ENCODE results near the gene GOLGA3. TPM values are rescaled to one million over a fixed set of nuclear protein-coding genes. Genes with fewer than 3 reads are reported as not detected.
A peak's percentile ranks its signal among the peaks of the same experiment; 100 is the strongest.
"Not testable (repeated sequence)": the region's sequence is repeated elsewhere in the genome, so short reads cannot be mapped to it uniquely, and the experiment has no call there.

The GOLGA3 gene
- total RNA-seq, 1 experiment from 2014 or later: 96.0 TPM

DNA sequence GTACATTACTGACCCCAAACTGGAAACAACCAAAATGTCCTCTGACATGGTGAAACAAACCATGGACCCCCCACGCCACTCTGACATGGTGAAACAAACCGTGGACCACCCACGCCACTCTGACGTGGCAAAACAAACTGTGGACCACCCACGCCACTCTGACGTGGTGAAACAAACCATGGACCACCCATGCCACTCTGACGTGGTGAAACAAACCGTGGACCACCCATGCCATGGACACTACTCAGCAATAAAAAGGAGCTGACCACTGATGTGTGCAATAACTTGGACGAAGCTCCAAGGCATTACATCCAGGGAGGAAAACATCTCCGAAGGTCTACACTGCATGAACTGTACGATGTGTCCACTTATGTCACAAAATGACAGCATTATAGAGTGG, 3.1 kb upstream of the GOLGA3 start:
- Histone ChIP-seq H3K27me3 (no peaks in the 10 kb centered on the region), H3K4me3 (no peak overlapping the region), H3K36me3 (peaks cover 9% of the 10 kb centered on the region), H3K9me3 (no peaks in the 10 kb centered on the region)
- DNase-seq: no peak

GRCh38 chr12:132827763-132828703, 636 bp downstream of the GOLGA3 start:
- H3K27me3 ChIP-seq: no peaks in the 10 kb centered on the region
- peak overlapping the region; percentile 80 for H3K4me3 ChIP-seq
- peak; percentile 30 for DNase-seq
- peaks cover 46% of the 10 kb centered on the region for H3K36me3 ChIP-seq
- H3K9me3 ChIP-seq: no peaks in the 10 kb centered on the region

GRCh38 chr12:132825861-132826260, 2.8 kb downstream of the GOLGA3 start:
- DNase-seq: no peak
- no peaks in the 10 kb centered on the region for H3K9me3 ChIP-seq
- no peaks in the 10 kb centered on the region for H3K27me3 ChIP-seq
- H3K36me3 ChIP-seq: peaks cover 67% of the 10 kb centered on the region
- no peak overlapping the region for H3K4me3 ChIP-seq

- Histone ChIP-seq H3K36me3 (peaks cover 74% of the 10 kb centered on the region), H3K27me3 (no peaks in the 10 kb centered on the region), H3K4me3 (no peak overlapping the region), H3K9me3 (no peaks in the 10 kb centered on the region)
- DNase-seq: no peak
Measured at GRCh38 chr12:132825089-132825488, 3.6 kb downstream of the GOLGA3 start.

- H3K4me3 ChIP-seq: no peak overlapping the region
- H3K36me3 ChIP-seq: peaks cover 85% of the 10 kb centered on the region
- no peaks in the 10 kb centered on the region for H3K9me3 ChIP-seq
- no peak for DNase-seq
- no peaks in the 10 kb centered on the region for H3K27me3 ChIP-seq
Measured at GRCh38 chr12:132824053-132824452, 4.6 kb downstream of the GOLGA3 start.

GRCh38 chr12:132818562-132818961, 10.1 kb downstream of the GOLGA3 start:
- Histone ChIP-seq H3K4me3 (no peak overlapping the region), H3K36me3 (peaks cover 89% of the 10 kb centered on the region), H3K27me3 (no peaks in the 10 kb centered on the region), H3K9me3 (no peaks in the 10 kb centered on the region)
- no peak for DNase-seq

DNA sequence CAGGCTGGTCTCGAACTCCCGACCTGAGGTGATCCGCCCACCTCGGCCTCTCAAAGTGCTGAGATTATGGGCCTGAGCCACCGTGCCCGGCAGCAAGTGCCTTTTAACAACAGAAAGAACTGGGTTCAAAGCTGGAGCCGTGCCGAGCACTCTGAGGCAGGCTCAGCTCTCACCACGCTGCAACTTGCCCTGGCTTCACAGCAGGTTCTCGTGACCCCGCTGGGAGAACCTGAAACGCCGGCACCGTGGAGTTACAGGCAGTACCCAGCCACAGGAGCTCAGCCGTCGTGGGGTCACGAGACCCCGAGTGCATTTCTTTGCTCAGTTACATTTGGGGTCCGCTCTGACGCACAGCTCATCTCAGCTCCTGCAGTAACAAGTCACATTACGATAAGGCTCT, 14.4 kb downstream of the GOLGA3 start:
- Histone ChIP-seq H3K27me3 (no peaks in the 10 kb centered on the region), H3K9me3 (peaks cover 2% of the 10 kb centered on the region; the same call in 1 of the 2 replicates), H3K36me3 (peaks cover 86% of the 10 kb centered on the region), H3K4me3 (no peak overlapping the region)
- DNase-seq: no peak

- H3K36me3 ChIP-seq: peaks cover 85% of the 10 kb centered on the region
Measured at GRCh38 chr12:132813443-132813842, 15.2 kb downstream of the GOLGA3 start.

GRCh38 chr12:132812631-132813305, 15.9 kb downstream of the GOLGA3 start:
- no peaks in the 10 kb centered on the region for H3K27me3 ChIP-seq
- H3K36me3 ChIP-seq: peaks cover 86% of the 10 kb centered on the region
- no peak for DNase-seq
- no peak overlapping the region for H3K4me3 ChIP-seq
- H3K9me3 ChIP-seq: peaks cover 2% of the 10 kb centered on the region; the same call in 1 of the 2 replicates

More at GRCh38 chr12:132813443-132813842, 15.2 kb downstream of the GOLGA3 start:
- H3K4me3 ChIP-seq: no peak overlapping the region
- H3K27me3 ChIP-seq: no peaks in the 10 kb centered on the region
- peaks cover 2% of the 10 kb centered on the region; the same call in 1 of the 2 replicates for H3K9me3 ChIP-seq
- DNase-seq: no peak

DNA sequence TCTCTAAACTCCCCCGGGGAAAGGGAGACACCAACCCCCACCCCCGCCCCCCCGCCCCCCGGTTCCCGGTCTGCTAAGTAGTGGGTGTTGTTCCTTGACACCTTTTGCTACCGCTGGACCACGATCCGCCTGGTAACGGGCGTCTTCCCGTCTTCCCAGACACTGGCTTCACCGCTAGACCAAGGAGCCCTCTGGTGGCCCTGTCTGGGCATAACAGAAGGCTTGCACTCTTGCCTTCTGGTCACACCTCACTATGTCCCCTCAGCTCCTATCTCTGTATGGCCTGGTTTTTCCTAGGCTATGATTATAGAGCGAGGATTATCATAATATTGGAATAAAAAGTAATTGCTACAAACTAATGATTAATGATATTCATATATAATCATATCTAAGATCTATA, 19.3 kb downstream of the GOLGA3 start:
- not testable (repeated sequence) for H3K4me3 ChIP-seq, DNase-seq, H3K27me3 ChIP-seq, H3K9me3 ChIP-seq
- peaks cover 86% of the 10 kb centered on the region for H3K36me3 ChIP-seq

GRCh38 chr12:132807295-132808092, 21.2 kb downstream of the GOLGA3 start:
- H3K27me3 ChIP-seq: no peaks in the 10 kb centered on the region
- no peak for DNase-seq
- 0 out of 2 replicates have a peak, but pooled peaks cover under 1% of the 10 kb centered on the region for H3K9me3 ChIP-seq
- H3K4me3 ChIP-seq: no peak overlapping the region
- H3K36me3 ChIP-seq: peaks cover 85% of the 10 kb centered on the region

- DNase-seq: no peak
- Histone ChIP-seq H3K9me3 (no peaks in the 10 kb centered on the region), H3K36me3 (peaks cover 83% of the 10 kb centered on the region), H3K27me3 (no peaks in the 10 kb centered on the region), H3K4me3 (no peak overlapping the region)
Measured at GRCh38 chr12:132806857-132807256, 21.8 kb downstream of the GOLGA3 start.

DNA sequence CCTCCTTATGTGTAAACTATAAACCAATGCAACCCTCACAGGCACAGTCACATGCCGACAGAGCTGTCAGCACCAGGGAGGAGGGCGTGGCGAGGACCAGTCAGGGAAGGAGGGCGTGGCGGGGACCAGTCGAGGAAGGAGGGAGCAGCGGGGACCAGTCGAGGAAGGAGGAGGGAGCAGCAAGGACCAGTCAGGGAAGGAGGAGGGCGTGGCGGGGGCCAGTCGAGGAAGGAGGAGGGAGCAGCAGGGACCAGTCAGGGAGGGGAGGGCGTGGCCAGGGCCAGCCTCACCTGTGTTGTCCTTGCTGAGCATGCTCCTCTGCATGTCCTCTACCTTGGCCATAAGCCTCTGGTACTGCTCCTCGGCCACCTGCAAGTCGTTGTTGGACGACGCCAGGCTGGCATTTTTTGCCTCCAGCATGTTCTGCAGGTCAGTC, 24.2 kb downstream of the GOLGA3 start:
- Histone ChIP-seq H3K27me3 (no peaks in the 10 kb centered on the region), H3K36me3 (peaks cover 83% of the 10 kb centered on the region), H3K9me3 (no peaks in the 10 kb centered on the region), H3K4me3 (no peak overlapping the region)
- no peak for DNase-seq

DNA sequence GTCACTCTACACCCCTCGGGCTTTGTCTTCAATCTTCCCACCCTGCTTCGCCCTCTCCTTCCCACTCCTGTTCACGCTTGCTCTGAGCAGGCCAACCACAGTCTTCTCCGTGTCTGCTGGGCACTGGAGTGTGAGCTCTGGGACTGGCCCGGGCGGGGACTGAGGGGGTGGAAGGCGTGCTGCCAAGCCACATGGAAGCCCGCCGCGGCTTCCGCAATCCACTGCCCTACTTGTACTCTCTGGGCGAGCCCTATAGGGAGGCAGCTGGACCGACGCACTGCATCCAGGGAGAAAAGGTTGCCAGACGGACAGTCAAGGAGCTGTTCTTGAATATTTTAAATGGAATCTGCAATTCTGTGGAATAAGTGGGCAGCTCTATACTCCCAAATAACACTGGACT, 24.8 kb downstream of the GOLGA3 start:
- no peaks in the 10 kb centered on the region for H3K27me3 ChIP-seq
- H3K36me3 ChIP-seq: peaks cover 86% of the 10 kb centered on the region
- H3K9me3 ChIP-seq: no peaks in the 10 kb centered on the region
- H3K4me3 ChIP-seq: no peak overlapping the region
- no peak for DNase-seq

- Histone ChIP-seq H3K9me3 (no peaks in the 10 kb centered on the region), H3K4me3 (no peak overlapping the region), H3K27me3 (no peaks in the 10 kb centered on the region), H3K36me3 (peaks cover 81% of the 10 kb centered on the region)
- DNase-seq: no peak
Measured at GRCh38 chr12:132803125-132803524, 25.5 kb downstream of the GOLGA3 start.

DNA sequence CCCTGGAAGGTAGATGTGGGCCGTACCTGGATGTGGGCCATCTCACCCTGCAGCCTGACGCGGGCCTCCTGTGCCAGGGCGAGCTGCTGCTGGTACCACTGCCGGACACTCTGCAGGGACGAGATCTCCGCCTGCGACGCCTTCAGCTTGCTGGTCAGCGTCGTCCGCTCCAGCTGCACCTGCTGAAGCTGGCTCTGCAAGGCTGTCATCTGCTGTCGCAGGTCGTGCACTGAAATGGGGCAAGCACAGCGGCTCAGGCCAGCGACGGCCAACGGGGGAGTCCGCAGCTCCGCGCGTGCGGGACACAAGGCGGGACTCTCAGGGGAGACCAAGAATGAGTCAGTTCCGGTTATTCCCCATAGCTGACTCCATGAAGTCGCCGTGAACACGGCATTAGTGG, 26.9 kb downstream of the GOLGA3 start:
- Histone ChIP-seq H3K27me3 (no peaks in the 10 kb centered on the region), H3K4me3 (no peak overlapping the region), H3K36me3 (peaks cover 81% of the 10 kb centered on the region), H3K9me3 (no peaks in the 10 kb centered on the region)
- no peak for DNase-seq

- Histone ChIP-seq H3K36me3 (peaks cover 85% of the 10 kb centered on the region), H3K4me3 (no peak overlapping the region), H3K9me3 (no peaks in the 10 kb centered on the region), H3K27me3 (no peaks in the 10 kb centered on the region)
- DNase-seq: no peak
Measured at GRCh38 chr12:132798836-132799235, 29.8 kb downstream of the GOLGA3 start.
